ENCODE measurements around the gene SH2D5. TPM values are rescaled to one million over a fixed set of nuclear protein-coding genes. Genes with fewer than 3 reads are reported as not detected.
"Not testable (repeated sequence)": the region's sequence is repeated elsewhere in the genome, so short reads cannot be mapped to it uniquely, and the experiment has no call there.

SH2D5 gene
- polyA plus RNA-seq, 1 donor = 0.86 TPM

DNA sequence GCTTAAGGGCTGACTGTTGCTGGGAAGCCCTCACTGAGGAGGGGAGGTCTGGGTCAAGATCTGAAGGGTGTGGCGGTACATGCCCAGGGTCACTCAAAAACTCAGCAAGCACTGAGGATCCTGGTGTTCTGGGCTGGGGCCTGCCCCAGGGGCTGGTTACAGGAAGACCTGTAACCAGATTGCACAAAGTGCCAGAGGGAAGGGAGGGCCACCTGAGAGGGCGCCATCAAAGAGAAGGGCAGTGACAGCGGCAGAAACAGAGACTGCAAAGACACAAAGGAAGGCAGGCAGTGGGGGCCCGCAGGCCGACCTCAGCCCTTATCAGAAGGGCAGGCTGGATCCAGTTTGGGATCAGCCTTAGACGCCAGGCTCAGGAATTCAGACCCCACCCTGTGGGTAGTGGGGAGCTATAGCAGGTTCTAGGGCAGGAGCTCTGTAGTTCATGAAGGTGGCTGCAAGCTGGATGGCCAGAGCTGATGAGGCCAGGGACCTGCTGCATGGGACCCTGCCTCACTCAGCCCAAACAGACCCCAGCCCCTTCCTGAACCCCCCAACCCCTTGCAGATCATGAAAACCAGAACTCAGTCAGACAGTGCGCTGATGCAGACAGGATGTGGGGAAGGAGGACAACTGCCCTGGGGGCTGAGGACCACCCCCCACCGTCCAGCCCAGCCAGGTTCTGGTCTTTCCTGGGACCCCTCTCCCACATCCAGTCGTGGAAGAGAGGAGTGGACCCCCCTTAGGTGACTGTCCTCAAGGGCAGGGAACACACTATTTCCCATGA lies 3.9 kb downstream of the SH2D5 start:
- DNase-seq = no peak

DNA sequence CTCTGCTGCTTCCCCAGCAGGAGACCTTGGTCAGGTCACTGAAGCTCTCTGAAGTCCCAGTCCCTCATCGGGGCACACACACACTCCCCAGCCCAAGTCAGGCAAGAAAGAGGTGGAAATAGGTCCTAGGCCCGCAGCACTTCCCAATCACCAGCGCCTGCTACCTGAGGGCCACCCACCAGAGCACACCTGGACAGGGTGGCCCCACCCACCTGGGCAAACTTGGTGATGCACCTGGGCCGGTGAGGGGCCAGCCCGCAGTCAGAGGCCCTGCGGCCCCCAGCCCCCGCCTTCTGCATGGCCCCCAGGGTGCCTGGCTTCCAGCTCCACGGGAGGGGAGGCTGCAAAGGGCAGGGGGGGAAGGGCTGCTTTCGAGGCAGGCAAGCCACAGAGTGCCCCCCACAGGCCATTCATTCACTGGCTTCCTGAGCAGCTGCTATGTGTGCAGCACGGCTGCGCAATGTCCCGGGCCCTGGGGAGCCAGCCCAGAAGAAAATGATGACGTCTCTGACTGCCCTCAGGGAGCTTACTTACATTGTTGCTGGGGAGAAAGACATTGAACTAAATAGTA lies 4.7 kb downstream of the SH2D5 start:
- DNase-seq = no peak

- no peak for DNase-seq
These were observed 5.4 kb downstream of the SH2D5 start for GRCh38 chr1:20726932-20727745.

GRCh38 chr1:20726118-20726911 lies 6.2 kb downstream of the SH2D5 start:
- DNase-seq = no peak

DNA sequence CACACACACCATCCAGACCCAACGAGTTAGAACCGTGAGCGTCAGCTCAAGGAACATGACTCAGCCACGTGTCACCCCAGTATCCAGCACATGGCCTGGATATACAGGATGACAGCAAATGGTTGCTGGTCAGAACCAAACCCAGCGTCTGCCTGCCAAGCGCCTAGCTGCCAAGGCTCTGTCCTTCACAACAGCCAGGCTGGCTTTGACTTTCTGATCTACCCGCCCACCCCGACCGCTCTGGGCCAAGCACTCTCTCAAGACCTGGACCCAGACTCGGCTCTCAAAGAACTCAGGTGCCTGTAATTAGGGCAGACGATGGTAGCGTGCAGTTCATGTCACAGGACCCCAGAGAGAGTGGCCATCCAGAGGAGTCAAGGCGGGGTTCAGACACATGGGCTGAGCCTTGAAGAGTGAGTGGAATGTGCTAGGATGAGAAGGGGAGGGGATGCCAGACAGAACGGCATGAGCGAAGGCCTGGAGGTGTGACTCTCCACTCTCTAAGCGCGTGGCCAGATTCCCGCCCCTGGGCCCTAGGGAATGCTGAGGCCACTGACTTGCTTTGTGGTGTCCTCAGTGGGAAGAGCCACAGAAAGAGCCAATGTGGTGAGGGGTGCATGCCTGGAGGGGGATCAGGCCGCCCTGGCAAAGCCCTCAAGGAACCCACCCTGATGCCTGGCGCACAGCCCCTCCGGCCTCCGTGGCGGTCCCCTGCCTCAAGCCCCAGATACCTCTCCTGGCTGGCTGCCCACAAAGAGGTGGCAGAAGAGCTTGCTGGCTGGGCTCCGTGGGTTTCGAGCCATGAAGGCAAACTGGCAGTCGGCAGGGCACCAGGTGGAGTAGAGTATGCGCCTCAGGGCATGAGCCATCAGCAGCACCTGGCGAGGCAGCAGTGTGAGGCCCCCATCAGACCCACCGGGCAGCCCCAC lies 7.0 kb downstream of the SH2D5 start:
- DNase-seq = no peak

- DNase-seq = no peak
These were observed 7.9 kb downstream of the SH2D5 start for GRCh38 chr1:20724364-20725188.

DNA sequence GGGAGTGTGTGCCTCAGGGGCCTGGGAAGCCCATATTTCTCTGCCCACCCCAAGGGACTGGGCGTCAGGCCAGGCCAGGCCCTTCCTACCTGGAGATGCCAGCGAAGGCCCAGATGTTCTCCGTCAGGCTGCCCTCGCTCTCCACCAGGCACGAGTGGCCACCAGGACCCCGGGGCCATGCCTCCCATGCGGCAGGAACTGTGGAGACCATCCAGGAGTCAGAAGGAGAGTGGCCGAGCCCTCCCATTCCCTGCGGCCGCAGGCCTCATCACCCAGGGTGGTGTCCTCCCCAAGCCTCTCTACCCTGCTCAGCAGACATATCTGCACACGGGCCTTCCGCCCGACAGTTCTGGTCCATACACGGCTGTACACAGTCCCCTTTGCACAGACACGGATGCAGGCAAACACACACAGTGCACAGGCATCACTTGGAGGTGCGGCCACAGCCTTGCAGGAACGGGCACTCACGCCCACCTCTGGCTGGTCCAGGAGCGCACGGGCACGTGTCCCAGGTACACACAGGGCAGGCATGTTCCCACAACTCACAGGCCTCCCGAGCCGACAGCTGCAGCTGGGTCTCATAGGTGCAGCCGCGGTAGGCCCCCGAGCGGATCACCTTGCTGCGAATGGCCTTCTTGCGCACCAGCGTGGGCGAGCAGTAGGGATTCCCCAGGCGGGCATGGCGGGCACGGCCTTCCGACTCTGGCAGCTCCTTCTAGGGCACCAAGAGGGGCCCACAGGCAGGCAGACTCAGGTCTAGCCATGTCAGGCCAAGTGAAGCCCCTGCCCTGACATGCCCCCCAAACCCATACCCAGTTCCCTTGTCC lies 8.8 kb downstream of the SH2D5 start:
- no peak for DNase-seq

- DNase-seq = no peak
These were observed 9.4 kb downstream of the SH2D5 start for GRCh38 chr1:20723159-20723536.

DNA sequence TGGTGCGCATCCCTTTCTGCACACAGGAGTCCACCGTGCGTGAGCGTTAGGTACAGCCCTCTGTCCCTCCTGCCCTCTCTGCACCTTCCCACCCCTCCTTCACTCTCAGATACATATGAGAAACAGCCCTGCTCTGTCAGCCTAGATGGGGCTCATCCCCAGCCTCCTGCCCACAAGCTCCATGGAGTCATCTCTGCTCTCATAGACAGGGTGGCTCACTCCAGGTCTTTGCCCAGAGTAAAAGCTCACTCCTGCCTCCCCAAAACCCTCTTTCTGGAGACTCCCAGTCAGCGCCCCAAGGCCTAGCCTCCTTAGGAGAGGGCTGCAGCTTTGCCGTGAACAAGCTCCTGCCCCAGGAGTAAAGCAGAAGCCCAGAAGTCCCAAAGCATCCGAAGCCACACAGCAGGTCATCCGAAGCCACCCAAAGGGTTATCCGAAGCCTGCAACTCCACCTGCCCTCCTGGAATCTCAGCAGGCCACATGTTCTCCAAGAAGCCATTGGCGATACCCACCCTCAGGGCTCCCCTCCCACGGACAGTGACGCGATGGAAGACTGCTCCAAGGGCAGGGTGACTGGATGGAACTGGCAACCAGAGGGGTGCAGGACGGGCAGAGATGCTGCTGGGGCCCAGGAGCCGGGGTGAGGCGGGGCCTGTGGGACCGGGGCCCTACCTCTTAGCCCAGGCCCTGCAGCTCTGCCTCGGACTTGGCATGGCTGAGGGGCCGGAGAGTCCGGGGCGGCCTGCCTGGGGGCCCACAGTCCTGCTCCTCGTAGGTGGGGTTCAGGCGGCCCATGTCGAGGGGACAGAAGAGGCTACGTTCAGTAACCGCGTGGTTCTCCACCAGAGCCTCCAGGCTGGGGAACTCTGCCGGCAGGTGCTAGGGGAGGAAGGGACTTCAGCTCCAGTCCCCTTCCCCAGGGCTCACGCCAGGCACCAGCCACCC lies 11.1 kb downstream of the SH2D5 start:
- no peak for DNase-seq

- no peak for DNase-seq
These were observed 11.8 kb downstream of the SH2D5 start for GRCh38 chr1:20720631-20721091.

DNA sequence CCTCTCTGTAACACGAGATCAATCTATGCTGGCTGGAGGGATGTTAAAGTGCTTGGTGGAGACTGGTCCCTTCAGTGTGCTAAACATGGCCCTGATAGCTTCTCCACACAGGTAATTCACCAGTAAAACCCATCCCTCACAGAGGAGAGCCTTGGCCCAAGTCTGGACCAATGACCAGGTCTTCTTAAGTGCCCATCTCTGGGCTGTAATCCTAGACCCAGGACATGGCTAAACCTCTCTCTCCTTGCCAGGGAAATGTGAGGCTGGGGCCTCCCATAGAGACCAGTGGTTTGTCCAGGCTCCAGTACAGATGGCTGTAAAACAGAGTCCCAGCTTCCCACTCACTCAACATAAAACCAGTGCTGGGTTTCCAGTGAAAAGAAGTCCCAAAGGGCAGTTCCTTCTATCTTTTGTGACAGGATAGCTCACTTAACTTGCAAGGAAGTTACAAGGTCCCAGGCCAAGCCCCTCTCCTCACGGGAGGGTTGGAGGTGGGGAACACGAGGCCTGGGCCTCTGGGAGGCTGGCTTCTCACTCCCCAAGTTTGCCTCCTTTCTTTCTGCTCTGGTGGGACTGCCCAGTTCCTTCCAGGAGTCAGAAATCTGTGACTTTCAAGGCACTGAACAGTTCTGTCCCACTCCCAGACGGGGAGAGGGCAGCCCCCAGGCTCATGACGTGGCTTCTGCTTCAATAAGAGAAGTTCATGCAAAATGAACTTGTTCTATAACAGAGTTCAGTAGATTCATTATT lies 12.5 kb downstream of the SH2D5 start:
- DNase-seq = no peak

- DNase-seq = no peak
These were observed 13.2 kb downstream of the SH2D5 start for GRCh38 chr1:20719261-20719660.

- DNase-seq = not testable (repeated sequence)
These were observed 14.1 kb downstream of the SH2D5 start for GRCh38 chr1:20718343-20718882.

DNA sequence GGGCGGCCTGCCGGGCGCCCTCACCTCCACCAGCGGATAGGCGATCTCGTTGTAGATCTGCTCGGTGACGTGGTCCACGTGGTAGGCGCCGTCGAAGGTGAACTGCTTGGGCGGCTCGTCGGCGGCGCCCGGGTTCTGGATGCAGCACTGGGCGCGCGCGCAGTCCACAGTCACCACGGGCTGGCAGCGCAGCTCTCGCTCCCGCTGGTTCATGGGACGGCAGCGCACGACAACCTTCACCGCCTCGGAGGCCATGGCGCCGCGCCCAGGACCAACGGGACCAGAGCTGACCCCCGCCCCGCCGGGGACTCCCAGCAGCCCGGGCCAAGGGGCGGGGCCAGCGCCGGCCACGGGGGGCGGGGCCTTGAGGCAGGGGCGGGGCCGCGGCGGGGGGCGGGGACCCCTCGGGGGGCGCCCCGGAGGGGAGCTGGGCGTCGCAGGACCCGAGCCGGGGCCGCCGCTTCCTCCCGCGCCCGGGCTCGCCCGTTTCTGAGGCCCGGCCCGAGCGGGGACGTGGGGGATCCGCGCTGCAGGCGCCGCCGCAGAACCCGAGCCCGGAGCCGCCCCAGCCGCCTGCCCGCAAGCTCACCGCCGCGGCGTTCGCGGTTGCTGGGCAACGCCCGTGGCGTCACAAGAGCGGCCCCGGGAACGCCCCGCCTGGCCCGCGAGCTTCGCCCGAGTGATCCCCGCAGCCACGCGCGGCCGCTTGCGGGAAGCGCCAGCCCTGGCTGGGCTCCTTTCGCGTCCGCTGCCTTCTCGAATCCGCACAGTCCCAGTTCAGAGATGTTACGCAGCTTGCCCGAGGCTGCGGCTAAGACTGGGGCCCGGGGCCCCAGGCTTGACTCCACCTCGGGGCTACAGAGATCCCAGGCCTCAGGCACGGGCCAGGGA lies 14.8 kb downstream of the SH2D5 start, which contains the start of gene KIF17:
KIF17 (minus strand) TSS at position 556 of the 891 bp plus-strand sequence; CDS start at position 255, 301 bp downstream.
- no peak for DNase-seq

- DNase-seq = no peak
These were observed 16.3 kb downstream of the SH2D5 start for GRCh38 chr1:20716232-20716631.

DNA sequence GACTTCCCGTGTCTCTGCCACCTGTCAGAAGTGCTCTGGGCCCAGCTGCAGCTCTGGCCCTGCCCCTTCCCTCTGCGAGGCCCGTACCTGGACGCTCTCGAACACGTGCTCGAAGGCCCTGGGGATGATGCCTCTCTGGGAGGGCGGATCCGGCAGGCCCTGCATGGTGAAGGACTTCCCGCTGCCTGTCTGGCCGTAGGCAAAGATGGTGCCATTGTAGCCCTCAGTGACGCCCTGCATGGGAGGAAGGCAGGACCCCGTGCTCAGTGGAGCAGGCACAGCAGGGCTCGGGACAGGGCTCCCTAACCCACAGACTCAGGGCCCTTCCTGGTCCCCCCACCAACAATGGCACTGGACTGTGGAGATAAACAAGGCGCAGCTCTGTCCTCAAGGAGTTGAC lies 17.1 kb downstream of the SH2D5 start:
- DNase-seq = no peak
